Skeletal muscle satellite cell (primary cell): Measurements from ENCODE around the gene ACO2.

Experiments
- H3K27me3 ChIP-seq: 2 replicates; pipeline ENCODE4 v1.7.0; 2013; ENCODE audit warnings: low read length; ENCODE audit not compliant: control insufficient read depth, insufficient read depth
- H3K36me3 ChIP-seq: 2 replicates; pipeline ENCODE4 v1.7.0; 2013; ENCODE audit warnings: mild to moderate bottlenecking, control low read depth, low read length; ENCODE audit not compliant: insufficient read depth
- H3K4me1 ChIP-seq: 2 replicates; pipeline ENCODE4 v1.7.0; 2013; ENCODE audit warnings: low read length; ENCODE audit not compliant: control insufficient read depth, insufficient read depth
- H3K4me2 ChIP-seq: 2 replicates; pipeline ENCODE4 v1.7.0; 2013; ENCODE audit warnings: mild to moderate bottlenecking, low read length
- H3K4me3 ChIP-seq: 2 replicates; pipeline ENCODE4 v1.7.0; 2013; ENCODE audit warnings: low read length
- H3K9ac ChIP-seq: 2 replicates; pipeline ENCODE4 v1.7.0; 2013; ENCODE audit warnings: mild to moderate bottlenecking, low read depth, low read length, moderate library complexity
- H3K9me3 ChIP-seq: replicated peaks from 2 replicates; pipeline ENCODE4 v1.7.0; 2013; ENCODE audit warnings: mild to moderate bottlenecking, control low read depth, low read length

The ACO2 gene

GRCh38 chr22:41528132-41528766 lies 59.3 kb downstream of the ACO2 start:
- Histone ChIP-seq H3K4me3 (no peak overlapping the region), H3K4me1 (peaks cover 17% of the 10 kb centered on the region), H3K9me3 (no peaks in the 10 kb centered on the region), H3K4me2 (no peak overlapping the region), H3K36me3 (peaks cover 79% of the 10 kb centered on the region), H3K27me3 (no peaks in the 10 kb centered on the region), H3K9ac (no peak overlapping the region)

GRCh38 chr22:41528938-41529561 lies 60.1 kb downstream of the ACO2 start:
- Histone ChIP-seq H3K9ac (no peak overlapping the region), H3K4me1 (peaks cover 9% of the 10 kb centered on the region), H3K27me3 (no peaks in the 10 kb centered on the region), H3K4me2 (no peak overlapping the region), H3K4me3 (no peak overlapping the region), H3K9me3 (no peaks in the 10 kb centered on the region), H3K36me3 (peaks cover 82% of the 10 kb centered on the region)

- Histone ChIP-seq H3K4me2 (no peak overlapping the region), H3K27me3 (no peaks in the 10 kb centered on the region), H3K9me3 (no peaks in the 10 kb centered on the region), H3K4me3 (no peak overlapping the region), H3K4me1 (no peaks in the 10 kb centered on the region), H3K9ac (no peak overlapping the region), H3K36me3 (peaks cover 66% of the 10 kb centered on the region)
Measured at GRCh38 chr22:41530890-41531714, 62.2 kb downstream of the ACO2 start.

GRCh38 chr22:41531715-41532477 lies 63.0 kb downstream of the ACO2 start:
- Histone ChIP-seq H3K4me1 (no peaks in the 10 kb centered on the region), H3K4me2 (no peak overlapping the region), H3K9me3 (no peaks in the 10 kb centered on the region), H3K36me3 (peaks cover 58% of the 10 kb centered on the region), H3K27me3 (no peaks in the 10 kb centered on the region), H3K9ac (no peak overlapping the region), H3K4me3 (no peak overlapping the region)

- Histone ChIP-seq H3K9ac (no peak overlapping the region), H3K4me2 (no peak overlapping the region), H3K27me3 (no peaks in the 10 kb centered on the region), H3K36me3 (peaks cover 53% of the 10 kb centered on the region), H3K9me3 (no peaks in the 10 kb centered on the region), H3K4me3 (no peak overlapping the region), H3K4me1 (no peaks in the 10 kb centered on the region)
Measured at GRCh38 chr22:41532908-41533825, 64.2 kb downstream of the ACO2 start.

GRCh38 chr22:41534219-41534618 lies 65.3 kb downstream of the ACO2 start:
- H3K9me3 ChIP-seq = no peaks in the 10 kb centered on the region
- H3K4me3 ChIP-seq = no peak overlapping the region
- no peak overlapping the region for H3K4me2 ChIP-seq
- H3K9ac ChIP-seq = no peak overlapping the region
- H3K4me1 ChIP-seq = peaks cover under 1% of the 10 kb centered on the region
- H3K36me3 ChIP-seq = peaks cover 45% of the 10 kb centered on the region
- H3K27me3 ChIP-seq = no peaks in the 10 kb centered on the region

- peaks cover 46% of the 10 kb centered on the region for H3K36me3 ChIP-seq
- H3K4me2 ChIP-seq = no peak overlapping the region
- peaks cover 11% of the 10 kb centered on the region for H3K4me1 ChIP-seq
- H3K27me3 ChIP-seq = no peaks in the 10 kb centered on the region
- no peaks in the 10 kb centered on the region for H3K9me3 ChIP-seq
- no peak overlapping the region for H3K9ac ChIP-seq
- no peak overlapping the region for H3K4me3 ChIP-seq
Measured at GRCh38 chr22:41535244-41535643, 66.3 kb downstream of the ACO2 start.

GRCh38 chr22:41537203-41537602 lies 68.3 kb downstream of the ACO2 start:
- H3K9ac ChIP-seq = no peak overlapping the region
- peaks cover 26% of the 10 kb centered on the region for H3K36me3 ChIP-seq
- H3K4me2 ChIP-seq = no peak overlapping the region
- H3K9me3 ChIP-seq = no peaks in the 10 kb centered on the region
- H3K4me3 ChIP-seq = no peak overlapping the region
- no peaks in the 10 kb centered on the region for H3K27me3 ChIP-seq
- H3K4me1 ChIP-seq = peaks cover 19% of the 10 kb centered on the region

- H3K4me2 ChIP-seq = no peak overlapping the region
- peaks cover 20% of the 10 kb centered on the region for H3K36me3 ChIP-seq
- no peaks in the 10 kb centered on the region for H3K27me3 ChIP-seq
- H3K4me3 ChIP-seq = no peak overlapping the region
- H3K9ac ChIP-seq = no peak overlapping the region
- peaks cover 29% of the 10 kb centered on the region for H3K4me1 ChIP-seq
- H3K9me3 ChIP-seq = no peaks in the 10 kb centered on the region
Measured at GRCh38 chr22:41538583-41538982, 69.7 kb downstream of the ACO2 start.

- Histone ChIP-seq H3K27me3 (no peaks in the 10 kb centered on the region), H3K4me1 (peaks cover 29% of the 10 kb centered on the region)
Measured at GRCh38 chr22:41539146-41540005, 70.5 kb downstream of the ACO2 start.

More at GRCh38 chr22:41539146-41540005, 70.5 kb downstream of the ACO2 start:
- Histone ChIP-seq H3K36me3 (peaks cover 13% of the 10 kb centered on the region), H3K9me3 (no peaks in the 10 kb centered on the region), H3K4me3 (no peak overlapping the region), H3K4me2 (no peak overlapping the region), H3K9ac (no peak overlapping the region)
